Measurements from ENCODE around the gene ARL5B.

Gene ARL5B

GRCh38 chr10:18721067-18721466 is 61.8 kb downstream of the ARL5B start:
- no peak overlapping the region for H3K9ac ChIP-seq (ENCODE audit: low read length)
- H3K27me3 ChIP-seq (ENCODE audit: low read length), result no peaks in the 10 kb centered on the region
- H3K9me2 ChIP-seq (replicated peaks; ENCODE audit: insufficient read depth, low read length), result no peaks in the 10 kb centered on the region
- no peaks in the 10 kb centered on the region for H3F3A ChIP-seq (ENCODE audit: insufficient read depth)
- H4K20me1 ChIP-seq (ENCODE audit: low read depth, low read length), result no peaks in the 10 kb centered on the region
- H2AFZ ChIP-seq (ENCODE audit: low read depth, low read length, severe bottlenecking), result no peak overlapping the region
- H3K27ac ChIP-seq (ENCODE audit: low read depth, low read length), result no peak overlapping the region
- H3K79me2 ChIP-seq (ENCODE audit: insufficient read depth, low read length), result no peaks in the 10 kb centered on the region
- no peaks in the 10 kb centered on the region for H3K36me3 ChIP-seq (ENCODE audit: low read length)
- no peaks in the 10 kb centered on the region for H3K9me3 ChIP-seq (ENCODE audit: insufficient read depth, low read length)
- no peak overlapping the region for H3K4me2 ChIP-seq (ENCODE audit: low read depth, low read length, poor library complexity, severe bottlenecking)
- no peak overlapping the region for H3K4me3 ChIP-seq (ENCODE audit: insufficient read depth, low read length, poor library complexity, severe bottlenecking)
- TF ChIP-seq CTCF (IDR thresholded peaks at IDR 0.05; ENCODE audit: insufficient read depth, low read length, poor library complexity, severe bottlenecking) (no peak), EZH2phosphoT487 (conservative IDR thresholded peaks at IDR 0.05; ENCODE audit: low read length) (no peak)

- no peaks in the 10 kb centered on the region for H3K27me3 ChIP-seq (ENCODE audit: low read length)
- H3F3A ChIP-seq (ENCODE audit: insufficient read depth), result no peaks in the 10 kb centered on the region
- no peaks in the 10 kb centered on the region for H3K9me2 ChIP-seq (replicated peaks; ENCODE audit: insufficient read depth, low read length)
- H3K36me3 ChIP-seq (ENCODE audit: low read length), result no peaks in the 10 kb centered on the region
- H3K4me2 ChIP-seq (ENCODE audit: low read depth, low read length, poor library complexity, severe bottlenecking), result no peak overlapping the region
- H3K4me3 ChIP-seq (ENCODE audit: insufficient read depth, low read length, poor library complexity, severe bottlenecking), result no peak overlapping the region
- H3K27ac ChIP-seq (ENCODE audit: low read depth, low read length), result no peak overlapping the region
- no peaks in the 10 kb centered on the region for H3K9me3 ChIP-seq (ENCODE audit: insufficient read depth, low read length)
- H3K9ac ChIP-seq (ENCODE audit: low read length), result no peak overlapping the region
- TF ChIP-seq CTCF (IDR thresholded peaks at IDR 0.05; ENCODE audit: insufficient read depth, low read length, poor library complexity, severe bottlenecking) (no peak), EZH2phosphoT487 (conservative IDR thresholded peaks at IDR 0.05; ENCODE audit: low read length) (no peak)
- no peaks in the 10 kb centered on the region for H3K79me2 ChIP-seq (ENCODE audit: insufficient read depth, low read length)
- H4K20me1 ChIP-seq (ENCODE audit: low read depth, low read length), result no peaks in the 10 kb centered on the region
- H2AFZ ChIP-seq (ENCODE audit: low read depth, low read length, severe bottlenecking), result no peak overlapping the region
Measured at GRCh38 chr10:18723801-18724200, 64.6 kb downstream of the ARL5B start.
